Activated T-cell treated with anti-CD3 and anti-CD28 coated beads for 48 hours (primary cell): ENCODE data around the gene NPAS2.

Experiments
- DNase-seq: peaks from one replicate; pipeline ENCODE4 v3.0.0-alpha.2; 2020; ENCODE audit warnings: low read depth

NPAS2 gene

DNA sequence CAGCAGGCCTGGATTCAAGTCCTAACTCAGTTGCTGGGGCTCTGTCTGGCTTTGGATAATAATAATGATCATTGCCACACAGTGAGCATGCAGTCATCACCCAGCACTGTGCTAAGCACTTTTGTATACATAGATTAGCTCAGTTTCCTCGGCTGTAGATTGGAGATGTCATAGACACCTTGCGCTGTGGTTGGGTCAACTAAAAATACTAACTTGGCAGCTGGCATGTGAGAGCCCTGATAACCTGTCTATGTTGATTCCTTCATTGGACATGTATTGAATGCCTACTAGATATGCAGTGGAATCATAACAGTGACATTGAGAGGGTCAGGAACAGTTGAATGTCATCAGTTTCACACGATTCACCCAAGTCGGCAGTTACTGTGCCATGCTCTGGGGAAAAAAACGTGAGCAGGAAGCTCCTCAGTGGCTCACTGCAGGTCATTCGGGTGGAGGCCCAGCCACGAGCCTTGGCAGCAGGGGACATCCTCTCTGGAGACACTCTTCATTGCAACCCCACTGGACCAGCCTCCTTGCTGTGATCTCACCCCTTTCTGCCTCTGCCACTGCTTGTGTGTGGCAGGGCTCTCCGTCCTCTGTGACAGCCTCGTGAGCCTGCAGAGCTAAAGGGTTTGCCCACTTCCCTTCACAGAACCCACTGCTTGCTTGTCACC lies 85.3 kb downstream of the NPAS2 start:
- no peak for DNase-seq

DNA sequence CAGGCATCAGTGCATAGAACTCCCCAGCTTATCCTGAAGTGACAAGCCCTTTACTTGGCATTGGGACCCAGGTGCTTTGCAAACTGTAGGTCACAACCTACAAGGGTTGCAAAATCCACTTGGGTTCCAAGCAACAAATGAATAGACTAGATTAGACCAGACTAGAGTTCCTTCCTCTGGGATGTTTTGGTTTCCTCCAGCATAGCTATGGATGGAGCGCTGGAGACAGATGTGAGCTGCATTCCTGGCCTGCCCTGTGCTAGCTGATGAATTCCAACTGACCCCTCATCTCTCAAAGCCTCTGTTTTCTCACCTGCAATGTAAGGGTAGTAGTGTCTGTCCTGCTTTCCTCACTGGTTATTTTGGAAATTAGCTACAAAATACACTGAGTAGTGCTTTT lies 86.2 kb downstream of the NPAS2 start:
- DNase-seq = no peak

DNA sequence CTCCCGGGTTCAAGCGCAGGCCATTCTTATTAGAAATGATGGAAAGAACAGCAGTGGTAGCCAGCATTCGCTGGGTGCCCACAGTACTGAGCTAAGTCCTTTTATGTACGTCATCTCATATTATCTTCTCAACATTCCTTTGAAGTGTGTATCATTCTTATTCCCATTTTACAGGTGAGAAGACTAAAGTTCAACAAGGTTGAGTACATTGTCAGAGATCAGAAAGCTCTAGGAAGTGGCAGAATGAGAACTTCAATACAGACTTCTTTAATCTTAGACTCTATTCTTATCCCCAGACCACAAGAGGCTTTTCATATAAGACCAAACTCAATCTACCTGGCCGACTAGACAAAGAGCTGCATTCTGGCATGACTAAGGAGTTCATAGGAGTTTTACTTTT lies 86.7 kb downstream of the NPAS2 start:
- DNase-seq = no peak

DNA sequence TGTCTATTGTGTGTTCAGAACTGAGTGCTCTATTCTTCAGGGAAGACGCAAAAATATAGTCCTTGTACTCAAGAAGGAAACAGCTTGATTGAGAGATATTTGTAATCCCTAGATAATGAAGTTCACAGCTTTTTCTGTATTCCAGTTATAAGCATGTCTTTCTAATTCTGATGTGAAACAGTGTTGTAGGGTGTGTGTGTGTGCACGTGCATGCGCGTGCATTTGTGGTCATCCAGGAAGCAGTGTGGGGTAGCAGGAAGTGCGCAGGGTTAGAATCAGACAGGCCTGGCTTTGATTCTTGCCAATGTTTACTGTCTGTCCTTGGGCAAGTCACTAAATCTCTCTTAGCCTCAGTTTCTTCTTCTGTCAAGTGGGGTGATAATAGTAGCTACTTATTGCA lies 87.9 kb downstream of the NPAS2 start:
- no peak for DNase-seq

GRCh38 chr2:100909534-100910081 lies 89.7 kb downstream of the NPAS2 start:
- DNase-seq = no peak

DNA sequence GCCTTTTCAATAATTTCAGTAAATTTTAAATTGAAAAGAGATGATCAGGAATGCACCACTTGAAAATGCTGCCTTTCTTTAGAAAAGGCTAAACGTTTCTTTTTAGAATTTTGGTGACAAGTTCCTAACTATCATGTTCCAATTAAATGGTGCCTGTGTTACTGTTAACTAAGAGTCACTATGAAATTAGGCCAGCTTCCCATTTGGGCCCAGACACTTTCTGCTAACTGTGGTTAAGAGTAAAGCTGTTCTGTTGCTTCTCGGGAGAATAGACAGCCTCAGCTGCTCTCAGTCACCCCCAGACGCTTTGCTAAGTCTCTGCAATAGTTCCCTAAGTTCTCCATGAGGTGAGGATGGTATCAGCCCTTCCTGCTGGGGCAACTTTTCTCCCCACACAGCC lies 90.2 kb downstream of the NPAS2 start:
- no peak for DNase-seq

GRCh38 chr2:100919316-100919715 lies 99.4 kb downstream of the NPAS2 start:
- no peak for DNase-seq

DNA sequence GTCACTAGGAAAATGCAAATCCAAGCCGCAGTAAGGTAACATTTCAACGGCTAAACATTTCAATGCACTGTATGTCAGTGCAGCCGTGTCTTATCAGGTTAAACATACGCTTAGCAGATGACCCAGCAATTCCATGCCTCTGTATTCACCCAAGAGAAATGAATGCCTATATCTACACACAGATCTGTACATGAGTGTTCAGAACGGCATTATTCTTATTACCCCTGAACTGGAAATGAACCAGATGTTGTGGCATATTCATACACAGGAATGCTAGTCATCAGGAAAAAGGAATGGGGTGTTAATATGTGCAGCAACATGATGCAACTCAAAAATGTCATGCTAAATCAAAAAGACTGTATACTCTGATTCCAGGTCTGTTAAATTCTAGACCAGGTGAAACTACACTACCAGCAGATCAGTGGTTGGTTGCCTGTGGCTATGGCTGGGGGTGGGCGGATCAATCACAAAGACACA lies 101.8 kb downstream of the NPAS2 start:
- DNase-seq = no peak

GRCh38 chr2:100923461-100924060 lies 103.6 kb downstream of the NPAS2 start:
- no peak for DNase-seq

GRCh38 chr2:100924122-100924519 lies 104.2 kb downstream of the NPAS2 start:
- DNase-seq = no peak

- DNase-seq = no peak
Observed at GRCh38 chr2:100924520-100925451, 104.8 kb downstream of the NPAS2 start.

DNA sequence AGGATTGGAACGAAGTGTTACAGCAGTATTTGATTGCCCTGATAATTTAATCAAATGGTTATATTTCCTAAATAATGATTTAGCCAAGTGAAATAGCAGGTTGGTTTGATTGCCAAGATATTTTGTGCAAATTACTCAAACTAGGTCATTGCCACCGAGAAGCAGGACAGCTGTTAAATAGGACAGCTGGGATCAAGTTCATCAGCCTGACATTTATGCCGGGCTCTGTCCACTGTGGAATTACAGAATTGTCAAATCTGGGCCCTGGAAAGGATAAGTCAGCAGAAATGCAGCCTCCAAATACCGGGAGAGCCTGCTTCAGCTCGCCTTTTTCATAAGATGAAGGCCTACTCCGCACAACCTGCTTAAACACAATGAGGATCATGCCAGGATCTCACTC lies 108.3 kb downstream of the NPAS2 start:
- no peak for DNase-seq

DNA sequence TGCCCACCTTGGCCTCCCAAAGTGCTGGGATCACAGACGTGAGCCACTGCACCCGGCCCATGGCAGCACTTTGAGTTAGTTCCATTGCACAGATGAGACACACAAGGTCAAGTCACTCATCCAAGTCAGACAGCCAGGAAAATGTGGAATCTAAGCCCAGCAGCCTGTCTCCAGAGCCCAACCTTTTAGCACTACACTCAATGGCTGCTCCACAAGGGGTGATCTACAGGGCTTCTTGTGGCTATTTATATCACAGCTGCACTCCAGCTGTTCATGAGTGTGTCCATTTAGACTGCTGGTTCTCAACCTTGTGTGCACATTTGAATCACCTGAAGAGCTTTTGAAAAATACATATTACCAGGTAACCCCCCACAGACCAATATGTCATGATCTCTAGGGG lies 109.2 kb downstream of the NPAS2 start:
- no peak for DNase-seq

GRCh38 chr2:100934504-100935371 lies 114.8 kb downstream of the NPAS2 start:
- no peak for DNase-seq

DNA sequence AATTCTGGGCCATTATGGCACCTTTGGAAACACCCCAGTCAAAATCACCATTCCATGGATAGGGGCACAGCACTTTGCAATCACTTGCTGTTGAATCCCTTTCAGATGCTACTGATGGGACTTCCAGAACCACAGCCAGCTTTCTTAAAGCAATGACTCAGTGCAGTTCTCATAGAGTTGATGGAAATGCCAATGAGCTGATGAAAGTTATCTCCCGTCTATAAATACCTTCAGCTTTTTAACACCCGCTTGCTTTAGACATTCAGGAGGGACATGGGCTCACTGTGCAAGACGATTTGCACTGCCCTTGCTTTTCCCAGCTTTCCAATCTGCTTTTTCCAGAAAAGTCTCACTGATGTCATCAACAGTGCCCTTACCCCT lies 115.4 kb downstream of the NPAS2 start:
- no peak for DNase-seq

DNA sequence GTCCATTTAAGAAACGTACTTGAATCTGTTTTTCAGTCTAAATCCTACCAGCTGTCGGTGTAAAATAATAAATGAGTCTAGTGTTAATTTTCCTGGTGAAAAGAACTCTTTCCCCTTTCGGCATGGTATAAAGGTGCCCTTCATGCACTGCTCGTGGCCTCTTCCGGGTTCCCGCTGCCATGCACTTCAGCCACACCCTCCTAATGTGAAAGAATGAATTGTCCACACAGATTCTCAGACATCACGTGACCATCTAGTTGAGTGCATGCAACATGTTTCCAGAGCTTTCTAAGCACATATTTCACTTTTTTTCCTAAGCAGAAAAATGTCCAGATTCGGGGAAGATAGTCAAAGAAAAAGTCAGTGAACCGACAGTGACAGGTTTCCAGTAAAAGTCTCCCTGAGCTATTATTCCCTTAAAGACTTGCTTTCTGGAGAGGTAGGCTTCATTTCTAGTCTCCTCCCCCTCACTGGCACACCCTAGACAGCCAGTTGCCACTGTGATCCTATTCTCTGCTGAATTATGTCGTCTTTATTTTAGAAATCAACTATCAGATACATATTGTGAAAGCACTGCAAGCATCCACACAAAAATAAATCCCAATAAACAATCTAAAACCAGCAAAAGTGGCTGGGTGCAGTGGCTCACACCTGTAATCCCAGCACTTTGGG lies 116.3 kb downstream of the NPAS2 start:
- DNase-seq = no peak

- DNase-seq = no peak
Observed at GRCh38 chr2:100936972-100937542, 117.1 kb downstream of the NPAS2 start.

GRCh38 chr2:100938031-100939026 lies 118.4 kb downstream of the NPAS2 start:
- DNase-seq = no peak

- no peak for DNase-seq
Observed at GRCh38 chr2:100939445-100939844, 119.5 kb downstream of the NPAS2 start.
